ENCODE data around the gene TMEM154. TPM values are rescaled to one million over a fixed set of nuclear protein-coding genes. Genes with fewer than 3 reads are reported as not detected.

Gene TMEM154
- total RNA-seq, 1 experiment from 2014 or later, result 3.6 TPM

DNA sequence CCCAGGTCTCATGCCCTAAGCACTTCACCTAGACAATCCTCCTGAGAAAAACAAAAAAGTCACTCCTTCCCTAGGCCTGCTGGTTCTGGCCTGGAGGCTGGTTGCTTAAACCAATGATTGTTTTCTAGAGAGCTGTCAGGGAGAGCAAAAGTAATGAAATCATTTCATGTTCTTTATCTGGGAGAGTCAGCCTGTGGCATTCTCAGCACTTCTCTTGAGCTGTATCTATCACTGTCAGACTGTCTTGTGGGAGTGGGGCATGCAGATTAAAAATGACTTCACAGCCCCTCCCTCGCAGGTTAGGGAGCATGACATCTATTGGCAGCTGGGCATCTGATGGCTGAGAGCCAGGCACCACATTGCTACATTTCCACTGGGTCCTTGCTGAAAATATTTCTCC, 20.4 kb upstream of the TMEM154 start:
- intact Hi-C loops (cut with micrococcal nuclease), result no loop called here

DNA sequence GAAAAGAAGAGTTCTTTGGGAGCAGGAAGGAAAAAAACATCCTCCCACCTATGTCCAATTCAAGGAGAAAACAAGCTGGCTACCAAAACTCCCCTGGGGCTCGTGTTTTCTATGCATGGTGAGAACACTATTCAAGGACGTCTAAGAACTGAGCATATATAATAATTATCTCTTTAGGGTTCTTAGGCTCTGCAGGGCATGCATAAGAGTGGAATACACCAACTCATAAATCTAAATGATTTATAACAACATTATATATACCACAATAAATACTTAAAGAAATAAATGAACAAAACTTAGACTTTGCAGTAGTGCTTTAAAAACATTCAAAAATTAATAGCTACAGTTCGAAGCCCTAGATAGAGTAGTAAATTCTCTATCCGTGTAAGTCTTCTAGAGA, 19.5 kb upstream of the TMEM154 start:
- ChIA-PET POLR2A (ENCODE audit: unreplicated experiment) (no interaction called here), CTCF (no interaction called here)
- Histone ChIP-seq H3K4me1 (ENCODE audit: insufficient read depth, low read length) (peaks cover 15% of the 10 kb centered on the region), H3K27ac (ENCODE audit: low read length) (no peak overlapping the region), H3K79me2 (ENCODE audit: low read length) (no peaks in the 10 kb centered on the region), H4K20me1 (ENCODE audit: low read length) (no peaks in the 10 kb centered on the region), H3K4me3 (ENCODE audit: low read length) (no peak overlapping the region), H3K27me3 (ENCODE audit: low read length) (no peaks in the 10 kb centered on the region), H3K36me3 (ENCODE audit: low read depth, low read length) (no peaks in the 10 kb centered on the region), H3K9ac (ENCODE audit: low read length) (no peak overlapping the region), H3K9me3 (ENCODE audit: low read length) (no peaks in the 10 kb centered on the region), H3K9me2 (replicated peaks; ENCODE audit: low read length) (no peaks in the 10 kb centered on the region), H2AFZ (ENCODE audit: low read length) (no peak overlapping the region), H3K4me2 (ENCODE audit: low read length) (no peak overlapping the region), H3F3A (ENCODE audit: low read length, unreplicated experiment) (no peaks in the 10 kb centered on the region)
- DNase-seq (no peak), ATAC-seq (no peak)
- no TSS peak for BruUV-seq (replicated peaks)
- TF ChIP-seq EZH2 (IDR thresholded peaks at IDR 0.05; ENCODE audit: low read length, unreplicated experiment), result no peak
- intact Hi-C loops (cut with micrococcal nuclease), result no loop called here

More for the DNA sequence above, 20.4 kb upstream of the TMEM154 start:
- no peak overlapping the region for H3K4me2 ChIP-seq (ENCODE audit: low read length)
- BruUV-seq (replicated peaks), result no TSS peak
- H3K27ac ChIP-seq (ENCODE audit: low read length), result no peak overlapping the region
- no peak for DNase-seq
- H3K9me2 ChIP-seq (replicated peaks; ENCODE audit: low read length), result no peaks in the 10 kb centered on the region
- ChIA-PET POLR2A (ENCODE audit: unreplicated experiment) (no interaction called here), CTCF (no interaction called here)
- H3K36me3 ChIP-seq (ENCODE audit: low read depth, low read length), result no peaks in the 10 kb centered on the region
- H3K79me2 ChIP-seq (ENCODE audit: low read length), result no peaks in the 10 kb centered on the region
- no peak overlapping the region for H2AFZ ChIP-seq (ENCODE audit: low read length)
- H3F3A ChIP-seq (ENCODE audit: low read length, unreplicated experiment), result no peaks in the 10 kb centered on the region
- H3K4me1 ChIP-seq (ENCODE audit: insufficient read depth, low read length), result peaks cover 15% of the 10 kb centered on the region
- no peaks in the 10 kb centered on the region for H4K20me1 ChIP-seq (ENCODE audit: low read length)
- no peak for ATAC-seq
- no peak overlapping the region for H3K9ac ChIP-seq (ENCODE audit: low read length)
- no peaks in the 10 kb centered on the region for H3K9me3 ChIP-seq (ENCODE audit: low read length)
- H3K4me3 ChIP-seq (ENCODE audit: low read length), result no peak overlapping the region
- H3K27me3 ChIP-seq (ENCODE audit: low read length), result no peaks in the 10 kb centered on the region
- TF ChIP-seq EZH2 (IDR thresholded peaks at IDR 0.05; ENCODE audit: low read length, unreplicated experiment), result no peak

DNA sequence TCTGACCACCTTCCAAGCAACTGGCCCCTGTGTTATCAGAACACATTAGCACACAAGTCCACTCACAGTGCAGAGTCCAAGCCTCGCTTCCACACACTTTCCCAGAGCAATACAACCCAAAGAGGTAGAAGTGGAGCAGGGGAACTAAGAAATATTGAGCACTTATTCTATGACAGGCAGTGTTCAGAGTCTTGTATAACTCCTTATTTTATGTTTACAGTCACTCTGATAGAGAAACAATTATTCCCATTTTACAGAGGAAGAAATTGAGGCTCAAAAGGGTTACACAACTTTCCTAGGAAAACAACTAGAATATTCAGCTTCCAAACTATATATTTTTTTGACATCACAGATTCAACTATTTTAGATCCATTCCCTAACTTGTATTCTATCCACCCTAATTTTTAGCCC, 18.3 kb upstream of the TMEM154 start:
- no peaks in the 10 kb centered on the region for H3F3A ChIP-seq (ENCODE audit: low read length, unreplicated experiment)
- H3K27ac ChIP-seq (ENCODE audit: low read length), result peak overlapping the region; percentile 87; the same call in 1 of the 2 replicates
- no TSS peak for BruUV-seq (replicated peaks)
- no peaks in the 10 kb centered on the region for H4K20me1 ChIP-seq (ENCODE audit: low read length)
- H3K27me3 ChIP-seq (ENCODE audit: low read length), result no peaks in the 10 kb centered on the region
- H3K4me1 ChIP-seq (ENCODE audit: insufficient read depth, low read length), result peaks cover 15% of the 10 kb centered on the region
- TF ChIP-seq EZH2 (IDR thresholded peaks at IDR 0.05; ENCODE audit: low read length, unreplicated experiment), result no peak
- no peak for TF ChIP-seq EZH2phosphoT487 (IDR thresholded peaks at IDR 0.05; ENCODE audit: borderline replicate concordance, low read length)
- TF ChIP-seq, protein P1, sequence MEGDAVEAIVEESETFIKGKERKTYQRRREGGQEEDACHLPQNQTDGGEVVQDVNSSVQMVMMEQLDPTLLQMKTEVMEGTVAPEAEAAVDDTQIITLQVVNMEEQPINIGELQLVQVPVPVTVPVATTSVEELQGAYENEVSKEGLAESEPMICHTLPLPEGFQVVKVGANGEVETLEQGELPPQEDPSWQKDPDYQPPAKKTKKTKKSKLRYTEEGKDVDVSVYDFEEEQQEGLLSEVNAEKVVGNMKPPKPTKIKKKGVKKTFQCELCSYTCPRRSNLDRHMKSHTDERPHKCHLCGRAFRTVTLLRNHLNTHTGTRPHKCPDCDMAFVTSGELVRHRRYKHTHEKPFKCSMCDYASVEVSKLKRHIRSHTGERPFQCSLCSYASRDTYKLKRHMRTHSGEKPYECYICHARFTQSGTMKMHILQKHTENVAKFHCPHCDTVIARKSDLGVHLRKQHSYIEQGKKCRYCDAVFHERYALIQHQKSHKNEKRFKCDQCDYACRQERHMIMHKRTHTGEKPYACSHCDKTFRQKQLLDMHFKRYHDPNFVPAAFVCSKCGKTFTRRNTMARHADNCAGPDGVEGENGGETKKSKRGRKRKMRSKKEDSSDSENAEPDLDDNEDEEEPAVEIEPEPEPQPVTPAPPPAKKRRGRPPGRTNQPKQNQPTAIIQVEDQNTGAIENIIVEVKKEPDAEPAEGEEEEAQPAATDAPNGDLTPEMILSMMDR (conservative IDR thresholded peaks at IDR 0.05; ENCODE audit: low read depth, low read length), result no peak
- H3K9me3 ChIP-seq (ENCODE audit: low read length), result no peaks in the 10 kb centered on the region
- no peaks in the 10 kb centered on the region for H3K9me2 ChIP-seq (replicated peaks; ENCODE audit: low read length)
- DNase-seq, result no peak
- ChIA-PET POLR2A (ENCODE audit: unreplicated experiment) (no interaction called here), CTCF (no interaction called here)
- H3K36me3 ChIP-seq (ENCODE audit: low read depth, low read length), result no peaks in the 10 kb centered on the region
- no peak for ATAC-seq
- H3K79me2 ChIP-seq (ENCODE audit: low read length), result no peaks in the 10 kb centered on the region
- H3K4me2 ChIP-seq (ENCODE audit: low read length), result no peak overlapping the region
- no peak overlapping the region for H3K4me3 ChIP-seq (ENCODE audit: low read length)
- H2AFZ ChIP-seq (ENCODE audit: low read length), result no peak overlapping the region
- H3K9ac ChIP-seq (ENCODE audit: low read length), result no peak overlapping the region
- intact Hi-C loops (cut with micrococcal nuclease), result no loop called here

Measured in PC-3 (cell line).